Lung (tissue), 12 donors: ENCODE measurements around the gene MAPK12. TPM values are rescaled to one million over a fixed set of nuclear protein-coding genes. Genes with fewer than 3 reads are reported as not detected.

Source experiments
- ATAC-seq: fragments of 200-7000 bp; cut with Tn5 transposase; one replicate; pipeline ENCODE4 v1.9.1; 2020; ENCODE audit warnings: moderate number of reproducible peaks; ENCODE audit not compliant: insufficient read depth, low FRiP score
- DNase-seq, 3 donors: peaks; one replicate each; pipeline ENCODE4 v3.0.0-alpha.2; 2013 to 2017
- H3K27ac ChIP-seq, 2 donors: one replicate each; pipeline ENCODE4 v1.5.1; 2013; ENCODE audit warnings: mild to moderate bottlenecking in 2 of 2, moderate library complexity in 2 of 2, control low read depth in 1 of 2, inconsistent platforms in 1 of 2, low read depth in 1 of 2, low read length in 1 of 2
- H3K27me3 ChIP-seq, 3 donors: one replicate each; pipeline ENCODE4 v1.5.1; 2013; ENCODE audit warnings: low read length in 2 of 3; ENCODE audit not compliant: control insufficient read depth in 3 of 3, insufficient read depth in 3 of 3
- H3K36me3 ChIP-seq, 4 donors: one replicate each; pipeline ENCODE4 v1.5.1; 2013; ENCODE audit warnings: low read length in 4 of 4, mild to moderate bottlenecking in 1 of 4, moderate library complexity in 1 of 4; ENCODE audit not compliant: control insufficient read depth in 4 of 4, insufficient read depth in 4 of 4
- H3K4me1 ChIP-seq, 5 donors: one replicate each; pipeline ENCODE4 v1.5.1; 2013; ENCODE audit warnings: low read length in 5 of 5, mild to moderate bottlenecking in 2 of 5, moderate library complexity in 1 of 5; ENCODE audit not compliant: control insufficient read depth in 5 of 5, insufficient read depth in 5 of 5
- H3K4me3 ChIP-seq: one replicate; pipeline ENCODE4 v1.5.1; 2013; ENCODE audit warnings: mild to moderate bottlenecking, control low read depth, moderate library complexity
- H3K9ac ChIP-seq, 2 donors: one replicate each; pipeline ENCODE4 v1.5.1; 2013; ENCODE audit warnings: low read length in 2 of 2, control low read depth in 1 of 2; ENCODE audit not compliant: insufficient read depth in 1 of 2
- H3K9me3 ChIP-seq, 4 donors: one replicate each; pipeline ENCODE4 v1.5.1; 2013; ENCODE audit warnings: low read length in 3 of 4, mild to moderate bottlenecking in 1 of 4, moderate library complexity in 1 of 4; ENCODE audit not compliant: control insufficient read depth in 4 of 4, insufficient read depth in 3 of 4
- CTCF ChIP-seq: IDR thresholded peaks from 2 replicates; pipeline ENCODE4 v1.5.1; 2012; ENCODE audit warnings: mild to moderate bottlenecking; ENCODE audit errors: control extremely low read depth, extremely low read depth
- WGBS, 2 donors: extraction: QIAGEN DNeasy Blood & Tissue Kit; methylation state at CpG; one replicate each; pipeline ENCODE4 v1.1.7; 2013; 5-methylcytosine and 5-hydroxymethylcytosine counted together
- polyA plus RNA-seq, 2 donors: library from polyadenylated mRNA; stranded (reverse); fragments of 200-250 nt; gene quantifications; one replicate each; pipeline ENCODE4 v1.2.1, GENCODE V29; 2013
- total RNA-seq, 2 donors: library from RNA; depleted of rRNA in 1 of 2; stranded (reverse); fragments of >200 nt in 1 of 2; gene quantifications; one replicate each; pipeline ENCODE4 v1.2.1, GENCODE V29; 2014 to 2021
- donor health status: control.
- donor health status: control.
- donor health status: Bipolar disorder and iron deficiency.
- donor health status: healthy.
- donor health status: DM: yes; HTN: yes; CAD: no.

MAPK12 gene
- total and polyA plus RNA-seq, 4 donors = 10.4 to 13.1 (median 11.9) TPM

GRCh38 chr22:50256258-50256862, 5.1 kb downstream of the MAPK12 start:
- Histone ChIP-seq H3K27me3 (no peaks in the 10 kb centered on the region), H3K9me3 (no peaks in the 10 kb centered on the region), H3K9ac (no peak overlapping the region), H3K27ac (no peak overlapping the region), H3K4me3 (no peak overlapping the region), H3K36me3 (peaks cover 0 to 8% (median 4%) of the 10 kb centered on the region in 4 donors), H3K4me1 (peaks cover 0 to 9% (median 2%) of the 10 kb centered on the region in 5 donors)
- DNase-seq (no peak), ATAC-seq (no peak)
- no peak for TF ChIP-seq CTCF
- 87 to 95% methylated on average over 12 of the region's 12 CpGs for WGBS, 2 donors

- 92 to 97% methylated on average over 17 of the region's 17 CpGs for WGBS, 2 donors
- peaks cover 0 to 10% (median 2%) of the 10 kb centered on the region in 5 donors for H3K4me1 ChIP-seq
- DNase-seq (no peak), ATAC-seq (no peak)
- H3K9ac ChIP-seq = no peak overlapping the region
- H3K9me3 ChIP-seq = no peaks in the 10 kb centered on the region
- no peak overlapping the region for H3K27ac ChIP-seq
- no peak for TF ChIP-seq CTCF
- H3K4me3 ChIP-seq = no peak overlapping the region
- peaks cover 0 to 8% (median 4%) of the 10 kb centered on the region in 4 donors for H3K36me3 ChIP-seq
- H3K27me3 ChIP-seq = no peaks in the 10 kb centered on the region
These were observed 5.9 kb downstream of the MAPK12 start for GRCh38 chr22:50255607-50256006.

- Histone ChIP-seq H3K27ac (no peak overlapping the region), H3K4me1 (peaks cover 2 to 10% (median 4%) of the 10 kb centered on the region in 5 donors), H3K9ac (no peak overlapping the region), H3K9me3 (no peaks in the 10 kb centered on the region), H3K36me3 (peaks cover 0 to 8% (median 4%) of the 10 kb centered on the region in 4 donors), H3K4me3 (no peak overlapping the region), H3K27me3 (no peaks in the 10 kb centered on the region)
- no peak for TF ChIP-seq CTCF
- DNase-seq (no peak), ATAC-seq (no peak)
- WGBS, 2 donors = 91 to 94% methylated on average over 19 of the region's 19 CpGs
These were observed 6.4 kb downstream of the MAPK12 start for GRCh38 chr22:50255099-50255498.

- no peak for DNase-seq
- WGBS, 2 donors = 78 to 80% methylated on average over 8 of the region's 8 CpGs
- no peak for TF ChIP-seq CTCF
These were observed 7.5 kb downstream of the MAPK12 start for GRCh38 chr22:50253941-50254340.

More at GRCh38 chr22:50253941-50254340, 7.5 kb downstream of the MAPK12 start:
- H3K27me3 ChIP-seq = no peaks in the 10 kb centered on the region
- H3K4me1 ChIP-seq = peaks cover 3 to 13% (median 8%) of the 10 kb centered on the region in 5 donors
- no peaks in the 10 kb centered on the region for H3K9me3 ChIP-seq
- H3K9ac ChIP-seq = no peak overlapping the region
- no peak for ATAC-seq
- H3K36me3 ChIP-seq = peaks cover 0 to 8% (median 4%) of the 10 kb centered on the region in 4 donors
- no peak overlapping the region for H3K4me3 ChIP-seq
- H3K27ac ChIP-seq = no peak overlapping the region
